NCI-H748 (cell line): ENCODE measurements around the gene ENC1.

Experiments
- DNase-seq: peaks from one replicate; lab custom pipeline; 2025; ENCODE audit not compliant: unreplicated experiment; lab: John Stamatoyannopoulos, UW

The ENC1 gene

DNA sequence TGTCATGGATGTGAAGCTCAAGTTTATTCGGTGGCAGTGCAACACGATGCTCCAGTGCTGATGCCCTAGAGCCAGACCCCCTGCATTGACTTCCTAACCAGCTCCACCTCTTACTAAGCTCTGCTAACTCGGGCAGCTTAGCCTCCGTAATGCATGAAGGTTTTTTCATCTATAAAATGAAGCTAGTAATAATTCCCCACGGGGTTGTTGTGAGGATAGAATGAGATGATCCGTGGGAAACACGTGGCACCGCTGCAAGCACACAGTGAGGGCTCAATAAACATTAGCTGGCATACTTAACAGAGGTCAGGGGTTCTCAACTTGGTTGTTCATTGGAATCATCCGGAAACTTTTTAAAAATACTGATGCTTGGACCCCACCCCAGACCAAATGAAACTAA lies 6.8 kb downstream of the ENC1 start:
- DNase-seq = no peak

DNA sequence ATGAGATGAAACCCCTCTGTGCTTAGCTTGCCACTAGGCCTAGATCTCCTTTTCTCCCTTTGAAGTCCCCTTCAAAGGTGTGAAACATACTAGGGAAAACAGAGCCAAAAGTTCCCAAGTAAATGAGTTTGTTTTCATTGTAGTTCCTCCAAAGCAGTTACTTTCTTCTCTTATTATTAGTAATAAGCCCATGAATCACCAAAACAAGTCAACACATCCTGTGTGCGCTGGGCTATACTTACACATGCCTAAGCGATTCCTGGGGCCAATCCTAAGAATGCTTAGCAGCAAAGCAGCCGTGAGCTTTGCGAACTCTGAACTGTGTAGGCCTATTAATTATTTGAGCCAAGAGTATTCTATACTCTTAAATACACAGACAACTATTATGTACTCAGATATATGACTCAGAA lies 7.6 kb downstream of the ENC1 start:
- DNase-seq = no peak

DNA sequence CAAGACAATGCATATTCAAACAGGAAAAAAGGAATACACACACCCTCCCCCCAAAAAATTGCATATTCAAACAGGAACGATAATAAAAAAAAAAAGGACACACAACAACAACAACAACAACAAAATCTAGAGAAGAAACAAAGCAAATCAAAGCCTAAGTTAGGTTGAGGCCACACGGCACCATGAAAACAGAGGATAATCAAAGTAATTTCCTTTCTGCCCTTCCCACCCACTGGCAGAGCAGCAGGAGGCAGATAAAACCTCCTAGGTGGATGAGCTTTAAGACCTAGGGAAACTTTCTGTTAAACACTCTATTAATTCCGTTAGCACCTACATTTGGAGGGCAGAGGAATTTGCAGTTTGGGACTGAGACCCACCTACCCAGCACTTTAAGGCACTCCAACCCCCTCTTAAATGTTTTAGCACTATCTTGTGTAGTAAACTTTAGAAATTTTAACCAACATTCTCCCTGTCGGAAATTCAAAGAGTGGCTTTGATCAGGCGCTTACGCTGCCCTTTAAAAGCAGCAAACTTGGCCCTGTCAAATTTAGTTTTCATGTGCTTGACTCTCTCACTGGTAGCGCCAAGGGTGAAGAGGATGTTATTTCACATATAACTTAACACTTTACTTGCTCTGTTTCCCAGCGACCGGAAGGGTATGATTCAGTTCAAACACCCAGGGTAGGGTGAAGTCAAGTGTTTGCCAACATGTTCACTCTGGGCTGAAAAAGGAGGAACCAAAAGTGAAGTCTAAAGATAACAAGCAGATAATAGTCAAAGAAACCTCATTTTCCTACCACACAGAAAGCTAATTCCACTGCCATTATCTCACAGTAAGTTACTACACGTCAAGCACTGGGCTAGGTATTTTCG lies 9.2 kb downstream of the ENC1 start:
- no peak for DNase-seq

DNA sequence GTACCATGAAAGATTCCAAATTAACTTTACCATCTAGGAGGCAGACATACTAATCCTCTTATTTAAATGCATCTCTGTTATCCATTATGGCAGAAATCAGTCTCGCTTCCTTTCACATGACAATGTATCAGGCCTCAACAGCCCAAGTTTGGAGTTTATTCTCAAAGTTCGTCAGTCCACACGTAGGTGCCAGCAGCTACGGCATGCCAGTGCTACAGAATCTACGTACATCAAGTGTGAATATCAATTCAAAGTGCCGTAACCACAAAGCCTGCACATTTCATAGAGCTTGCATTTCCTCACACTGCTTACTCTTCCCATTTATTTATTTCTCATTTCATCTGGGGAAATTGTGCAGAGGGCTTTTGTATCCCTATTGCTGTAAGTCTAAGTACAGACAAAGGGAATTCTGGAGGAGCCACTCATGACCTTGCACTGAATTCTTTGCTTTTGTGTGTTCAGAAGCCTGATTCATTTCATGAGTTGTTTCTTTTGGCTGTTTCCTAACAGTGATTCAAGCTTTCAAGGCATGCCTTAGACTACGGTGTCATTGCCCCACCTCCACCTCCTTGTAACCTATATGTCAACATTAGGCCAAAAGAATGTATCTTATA lies 10.0 kb downstream of the ENC1 start:
- no peak for DNase-seq

DNA sequence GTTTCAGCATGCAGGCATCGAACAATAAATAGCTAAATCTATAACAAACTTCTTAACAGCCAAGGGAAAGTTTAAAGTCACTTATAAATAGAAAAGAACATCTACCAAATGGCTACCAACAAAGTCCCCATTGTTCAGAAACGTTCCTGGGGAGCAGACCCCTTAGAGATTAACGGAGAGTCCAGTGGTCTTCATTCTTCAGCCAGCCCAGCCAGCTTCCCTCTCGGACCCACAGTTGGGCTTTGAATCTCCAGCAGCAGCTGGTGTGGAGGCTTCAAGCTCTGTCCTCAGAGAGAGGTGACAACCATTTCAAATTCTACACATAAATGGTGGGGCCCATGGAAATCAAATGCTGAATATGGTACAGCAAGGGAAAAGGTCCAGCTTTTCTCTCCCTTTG lies 11.2 kb downstream of the ENC1 start:
- DNase-seq = no peak

DNA sequence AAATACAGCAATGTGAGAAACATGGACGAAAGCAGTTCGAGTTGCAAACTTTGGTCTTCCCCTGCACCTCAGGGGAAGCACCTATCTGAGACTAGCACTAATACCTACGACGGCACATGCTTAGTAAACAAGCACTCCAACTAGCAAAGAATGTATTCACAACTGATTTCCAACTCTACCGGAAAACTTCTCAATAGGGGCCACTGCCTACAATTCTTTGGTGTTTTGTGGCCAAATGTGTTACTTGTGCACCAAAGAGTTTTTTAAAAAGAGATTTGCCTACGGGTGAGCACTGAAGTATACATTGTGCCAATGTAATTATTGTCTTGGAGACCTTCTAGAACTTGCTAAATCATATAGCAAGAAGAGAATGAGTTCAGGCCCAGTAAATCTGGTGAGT lies 12.2 kb downstream of the ENC1 start:
- no peak for DNase-seq

DNA sequence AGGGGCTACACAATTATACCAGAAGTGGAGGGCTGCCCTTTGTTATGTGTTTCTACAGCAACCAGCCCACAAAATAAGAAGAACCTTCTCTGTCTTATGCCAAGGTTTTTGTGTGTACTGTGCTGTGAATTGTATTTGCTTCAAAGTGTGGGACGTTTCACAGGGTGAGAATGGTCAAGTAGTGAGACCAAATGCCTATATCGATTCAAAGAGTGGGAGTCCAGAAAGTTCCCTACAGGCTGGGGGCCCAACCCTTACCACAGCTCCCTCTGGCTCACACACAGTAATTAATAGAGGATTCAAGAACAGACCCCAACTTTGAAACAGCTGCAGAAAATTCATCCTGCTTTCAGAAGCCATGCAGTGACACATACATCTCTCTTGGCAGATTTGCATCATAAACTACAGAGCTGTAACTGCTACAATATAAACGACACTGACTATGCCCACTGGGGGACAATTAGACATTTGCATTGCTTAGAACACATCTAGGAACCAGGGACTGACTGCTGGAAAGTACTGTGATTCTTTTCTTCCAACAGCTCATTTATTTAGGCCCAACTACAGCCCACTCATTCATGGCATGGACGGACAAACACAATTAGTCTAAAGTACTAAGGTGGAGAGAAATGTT lies 12.8 kb downstream of the ENC1 start:
- peak; percentile 52 for DNase-seq

DNA sequence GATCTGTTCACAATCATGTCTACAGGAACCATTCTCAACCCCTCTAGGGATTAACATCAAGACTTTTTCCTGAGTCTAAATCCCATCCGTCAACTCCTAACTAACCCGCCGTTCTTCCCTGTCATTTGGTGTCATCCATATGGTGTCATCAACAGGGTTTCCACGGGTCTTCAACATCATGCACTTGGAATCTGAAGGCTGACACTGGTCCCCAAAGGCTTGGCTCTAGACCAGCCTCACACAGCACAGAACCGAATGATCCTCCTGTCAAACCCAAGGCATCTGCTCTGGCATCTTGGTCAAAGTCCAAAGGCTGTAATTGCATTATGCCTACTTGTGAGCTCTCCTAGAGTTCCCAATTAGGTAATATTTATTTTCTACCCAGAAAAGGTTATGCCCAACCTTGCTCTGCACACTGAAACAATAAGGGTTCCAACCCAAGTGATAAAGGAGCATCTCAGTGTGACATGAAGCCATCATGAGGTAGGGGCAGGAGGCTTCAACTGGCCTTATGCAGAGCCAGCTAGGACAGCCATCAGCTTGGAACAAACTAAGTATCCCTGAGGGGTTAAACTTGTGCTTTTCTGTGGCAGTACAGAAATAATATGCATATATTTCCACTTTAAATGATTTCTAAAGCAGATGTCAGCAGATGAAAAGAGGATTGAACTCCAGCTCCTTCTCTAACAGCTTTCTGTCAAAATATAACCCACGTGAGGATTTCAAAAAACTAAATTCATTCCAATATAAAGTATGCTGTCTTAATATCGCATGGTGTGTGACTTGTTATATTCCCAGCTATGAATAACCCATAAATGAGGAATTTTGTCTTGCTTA lies 13.9 kb downstream of the ENC1 start:
- peak; percentile 53 for DNase-seq

DNA sequence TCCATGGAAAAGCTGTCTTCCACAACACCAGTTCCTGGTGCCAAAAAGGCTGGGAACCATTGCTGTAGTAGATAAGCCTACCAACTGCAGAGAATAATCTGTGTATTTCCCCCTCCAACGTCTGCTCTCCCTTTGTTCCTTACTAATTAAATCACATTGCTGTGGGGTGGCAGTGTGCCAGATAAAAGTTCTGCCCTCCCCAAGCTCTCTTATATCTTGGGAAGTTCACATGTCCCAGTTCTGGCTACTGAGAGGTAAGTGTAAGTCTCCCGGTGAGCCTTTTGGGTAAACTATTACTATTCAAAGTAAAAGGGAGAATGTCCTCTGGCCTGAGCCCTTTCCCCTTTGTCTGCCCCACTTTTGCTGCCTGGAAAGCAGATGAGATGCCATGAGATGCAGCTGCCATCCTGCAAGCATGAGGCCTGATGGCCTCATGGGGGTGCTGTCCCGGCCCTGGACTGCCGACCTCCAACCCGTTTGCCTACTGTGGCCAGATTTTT lies 14.7 kb downstream of the ENC1 start:
- peak; percentile 57 for DNase-seq

DNA sequence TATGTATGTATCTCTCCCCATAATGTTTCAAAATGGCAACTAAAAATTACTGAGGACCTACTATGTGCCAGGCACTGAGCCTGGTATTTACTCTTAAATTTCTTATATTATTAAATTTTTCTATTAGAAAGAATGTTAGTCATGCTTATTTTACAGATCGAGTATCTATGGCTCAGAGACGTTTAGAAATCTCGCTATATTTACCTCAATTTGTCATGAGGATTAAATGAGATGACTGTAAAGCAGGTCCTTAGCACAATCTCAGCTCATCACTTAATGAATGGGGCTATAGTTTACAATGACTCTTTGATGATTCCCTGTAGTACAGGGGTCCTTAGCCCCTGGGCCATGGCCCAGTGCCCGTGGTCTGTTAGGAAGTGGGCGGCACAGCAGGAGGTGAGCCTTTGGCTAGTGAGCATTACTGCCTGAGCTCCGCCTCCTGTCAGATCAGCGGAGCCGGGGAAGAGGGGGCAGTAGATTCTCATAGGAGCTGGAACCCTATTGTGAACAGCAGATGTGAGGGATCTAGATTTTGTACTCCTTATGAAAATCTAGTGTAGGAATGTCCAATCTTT lies 15.5 kb downstream of the ENC1 start:
- DNase-seq = peak; percentile 17

DNA sequence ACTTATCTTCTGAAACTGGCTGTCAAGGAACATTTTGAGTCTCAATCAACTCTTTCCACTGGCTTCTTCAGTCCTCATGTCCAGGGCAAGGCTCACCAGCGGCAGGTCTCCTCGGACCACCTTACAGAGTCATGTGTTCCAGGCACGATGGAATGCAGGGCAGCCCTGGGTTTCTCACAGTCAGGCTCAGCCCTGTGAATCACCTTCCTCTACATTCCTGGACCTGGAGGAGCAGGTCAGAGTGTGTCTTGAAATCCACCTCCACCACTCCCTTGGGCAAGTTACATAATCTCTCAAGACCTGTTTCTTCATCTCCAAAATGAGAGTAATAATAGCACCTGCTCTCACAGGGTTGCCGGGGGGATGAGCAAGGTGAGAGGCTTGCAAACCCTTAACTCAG lies 16.0 kb downstream of the ENC1 start:
- no peak for DNase-seq

DNA sequence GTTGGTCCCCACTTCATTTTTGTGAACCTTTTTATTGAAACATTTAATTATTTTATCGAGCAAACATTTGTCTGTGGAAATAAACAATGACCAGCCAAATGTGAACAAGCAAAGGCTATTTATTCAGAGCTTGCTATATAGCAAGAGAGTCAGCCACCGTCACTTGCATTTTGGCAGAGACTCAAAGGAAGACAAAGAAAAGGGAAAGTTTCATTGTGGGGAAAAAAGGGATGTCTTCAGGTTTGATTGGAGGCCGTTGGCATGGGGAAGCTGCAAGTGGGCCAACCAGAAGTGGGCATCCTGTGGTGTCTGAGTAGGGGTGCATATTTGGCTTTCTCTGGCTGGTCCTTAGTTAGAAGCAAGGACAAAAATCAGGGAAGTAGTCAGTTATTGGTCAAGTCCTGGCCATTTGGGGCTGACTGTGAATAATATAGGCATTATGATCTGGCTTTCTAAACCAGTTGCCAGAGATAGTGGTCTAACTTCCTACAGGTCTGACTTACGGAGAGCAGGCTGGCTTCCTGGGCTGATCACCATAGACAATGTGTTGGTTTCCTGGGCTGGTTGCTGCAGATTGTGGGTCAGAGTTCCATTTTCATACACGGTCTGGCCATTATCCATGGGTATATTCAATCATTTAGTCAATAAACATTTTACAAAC lies 16.6 kb downstream of the ENC1 start:
- DNase-seq = peak; percentile 78

DNA sequence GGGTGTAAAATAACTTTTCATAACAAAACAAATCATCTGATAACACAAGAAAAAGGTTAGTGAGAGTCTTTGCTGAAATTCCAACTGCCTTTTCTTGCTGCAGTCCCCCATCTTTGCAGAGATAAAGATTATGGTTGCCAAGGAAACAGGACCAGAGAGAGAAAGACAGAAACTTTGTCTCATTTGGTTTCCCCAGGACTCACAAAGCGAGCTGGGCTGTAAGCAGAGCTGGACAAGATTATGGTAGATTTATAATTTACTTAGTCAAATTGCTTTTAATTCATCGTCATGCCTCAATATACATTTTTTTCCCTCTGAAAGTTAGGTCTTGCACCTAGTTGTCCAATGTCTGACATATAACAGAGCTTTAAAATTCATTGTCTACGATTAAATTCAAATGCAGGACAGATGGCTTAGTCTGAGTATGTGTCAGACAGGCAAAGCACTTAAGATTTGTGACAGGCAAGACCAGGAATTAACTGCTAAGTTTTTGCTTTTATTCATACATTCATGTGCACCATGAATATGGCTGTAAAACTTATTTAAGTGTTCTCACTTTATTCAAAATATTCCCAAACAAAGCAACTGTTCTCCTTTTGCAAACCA lies 17.4 kb downstream of the ENC1 start:
- DNase-seq = peak; percentile 20

DNA sequence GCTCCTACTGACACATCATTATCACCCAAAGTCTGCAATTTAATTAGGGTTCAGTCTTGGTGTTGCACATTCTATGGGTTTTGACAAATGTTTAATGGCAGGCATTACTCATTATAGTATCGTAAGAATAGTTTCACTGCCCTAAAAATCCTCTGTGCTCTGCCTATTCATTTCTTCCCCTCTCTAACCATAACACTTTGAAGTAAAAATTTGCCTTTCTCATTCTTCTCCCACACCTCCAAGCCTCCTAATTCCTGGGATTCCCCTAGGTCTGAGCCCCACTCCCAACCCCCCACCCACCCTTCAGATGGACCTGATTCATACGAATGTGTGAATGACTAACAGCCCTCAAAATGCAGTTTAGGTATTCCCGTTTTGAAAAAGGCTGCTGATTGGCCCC lies 18.4 kb downstream of the ENC1 start:
- no peak for DNase-seq

DNA sequence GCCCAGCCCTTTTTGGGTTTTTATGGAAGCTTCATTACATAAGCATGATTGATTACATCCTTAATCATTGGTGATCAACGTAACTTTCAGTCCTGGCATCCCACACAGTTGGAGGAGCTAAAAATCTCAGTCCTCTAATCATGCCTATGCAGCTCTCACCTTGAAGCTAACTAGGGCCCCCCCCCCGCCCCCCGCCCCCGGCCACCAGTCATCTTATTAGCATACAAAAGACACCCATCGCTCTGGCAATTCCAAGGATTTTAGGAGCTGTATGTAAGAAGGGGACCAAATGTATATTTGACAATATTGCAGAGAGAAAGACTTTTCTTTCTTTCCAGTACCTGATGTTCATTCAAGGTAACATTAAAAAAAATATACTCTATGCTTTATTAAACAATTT lies 19.0 kb downstream of the ENC1 start:
- no peak for DNase-seq

DNA sequence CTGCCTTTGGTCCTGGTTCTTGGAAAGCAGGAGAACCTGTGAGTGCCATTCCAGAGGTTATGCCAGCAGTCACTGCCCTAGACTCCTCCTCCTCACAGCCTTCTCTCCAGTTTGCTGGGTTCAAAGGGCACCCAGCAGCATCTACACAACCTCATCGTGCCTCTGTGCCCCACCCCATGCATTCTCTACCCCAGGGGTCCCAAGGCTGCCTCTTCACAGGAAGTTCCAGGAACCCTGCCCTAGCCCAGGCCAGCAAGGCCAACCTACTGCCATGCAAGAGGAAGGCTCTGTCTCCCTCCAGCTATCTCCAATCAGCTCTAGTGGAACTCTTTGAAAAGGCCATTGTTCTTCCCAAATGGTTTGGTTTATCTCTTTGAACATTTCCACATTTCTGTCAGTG lies 21.2 kb downstream of the ENC1 start:
- no peak for DNase-seq

DNA sequence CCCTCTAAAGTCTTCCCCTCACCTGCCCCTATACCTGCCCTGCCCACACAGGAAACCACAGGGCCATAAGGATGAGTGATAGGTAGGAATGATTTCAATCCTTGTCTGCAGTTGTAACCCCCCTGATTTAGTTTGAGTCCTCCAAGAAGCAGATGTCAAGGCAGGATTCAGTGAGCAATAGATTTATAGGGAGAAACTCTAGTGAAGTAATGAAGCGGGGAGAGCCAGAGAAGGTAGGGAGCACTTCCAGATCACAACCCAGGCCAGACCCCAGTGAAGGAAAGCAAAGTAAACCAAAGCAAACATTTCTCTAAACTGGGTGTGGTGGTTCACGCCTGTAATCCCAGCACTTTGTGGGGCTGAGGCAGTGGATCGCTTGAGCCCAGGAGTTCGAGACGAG lies 22.4 kb downstream of the ENC1 start:
- no peak for DNase-seq

DNA sequence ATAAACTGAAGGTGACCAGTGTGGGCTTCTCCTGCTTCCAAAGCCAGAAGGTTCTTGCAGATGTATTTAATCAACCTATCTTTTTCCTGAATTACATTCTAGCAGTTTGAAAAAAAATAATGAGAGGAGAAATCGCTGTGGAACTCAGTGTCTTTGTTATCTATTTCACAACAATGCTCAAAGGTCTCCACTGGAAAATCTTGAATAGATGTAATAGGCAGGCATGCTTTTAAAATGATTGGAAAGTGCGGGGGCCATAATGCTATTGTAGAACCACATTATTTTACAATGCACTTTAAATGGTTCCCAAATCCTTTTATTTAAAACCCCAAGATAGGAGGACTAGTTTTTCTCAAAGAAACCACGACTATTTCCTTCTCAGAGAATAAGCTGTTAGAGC lies 23.3 kb downstream of the ENC1 start:
- DNase-seq = no peak

DNA sequence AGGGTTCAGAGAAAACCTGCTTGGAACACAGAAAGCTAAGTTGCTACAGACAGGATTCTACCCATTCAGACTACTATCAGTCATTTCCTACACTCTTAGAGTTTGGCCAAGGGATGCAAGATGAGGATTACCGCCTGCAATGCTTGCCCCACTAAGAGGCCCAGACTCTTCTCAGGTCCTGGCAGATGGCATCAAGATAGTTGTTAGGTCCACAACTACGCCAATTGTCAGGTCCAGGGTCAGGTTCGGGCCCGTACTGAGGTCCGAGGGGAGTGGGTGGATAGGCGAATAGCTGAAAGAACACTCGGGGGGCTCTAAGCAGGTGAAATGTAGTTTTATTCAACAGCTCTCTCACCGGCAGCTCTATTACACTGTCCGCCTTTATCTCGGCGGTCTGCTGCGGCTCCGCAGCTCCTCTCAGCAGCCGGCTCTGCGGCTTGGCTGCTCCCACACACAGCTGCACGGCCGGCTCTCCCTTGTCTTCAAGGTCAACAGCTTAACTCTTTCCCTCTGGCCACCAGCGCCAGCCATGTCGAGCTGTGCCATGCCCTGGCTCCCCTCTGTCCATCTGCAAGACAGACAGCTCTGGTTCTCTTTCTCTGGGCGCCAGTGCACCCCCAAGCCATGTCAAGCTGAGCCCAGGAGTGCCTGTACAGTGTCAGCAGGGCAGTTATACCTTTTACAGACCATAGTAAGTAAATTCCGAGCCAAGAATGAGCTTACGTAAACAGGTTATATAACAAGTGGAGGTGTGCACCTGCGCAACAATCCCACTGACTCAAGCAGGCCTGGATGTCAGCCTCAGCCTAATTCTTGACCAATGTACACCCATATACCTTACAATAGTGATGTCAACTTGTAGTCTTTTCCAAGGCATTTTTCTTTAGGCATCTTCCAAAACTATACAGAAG lies 24.0 kb downstream of the ENC1 start:
- no peak for DNase-seq
